GM18873 (cell line): ENCODE results near the gene DYNC1I2.
"Not testable (repeated sequence)": the region's sequence is repeated elsewhere in the genome, so short reads cannot be mapped to it uniquely, and the experiment has no call there.

Experiments used
- ATAC-seq: cut with Tn5 transposase; IDR thresholded peaks from one replicate; pipeline ENCODE4 v1.9.1; 2021; ENCODE audit warnings: mild to moderate bottlenecking, moderate library complexity, moderate number of reproducible peaks; ENCODE audit not compliant: unreplicated experiment, low FRiP score

Gene DYNC1I2

DNA sequence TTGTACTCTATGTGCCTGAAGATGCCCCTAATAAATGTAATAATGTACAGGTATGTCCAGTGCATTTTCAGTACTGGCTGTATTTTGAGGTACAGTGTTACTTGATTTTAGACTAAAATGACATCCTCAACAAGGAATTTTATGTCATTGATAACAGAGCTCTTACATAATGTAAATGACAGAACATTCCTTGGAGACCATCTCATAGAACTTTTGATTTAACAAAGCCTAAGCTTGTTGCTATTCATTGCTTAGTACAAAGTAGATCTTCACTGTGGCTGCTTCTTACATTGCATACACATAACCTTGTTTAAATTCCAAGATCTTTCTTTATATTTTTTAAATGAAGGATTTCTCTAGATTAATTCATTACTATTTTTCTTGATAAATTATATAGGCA is 24.1 kb downstream of the DYNC1I2 start:
- ATAC-seq, result no peak

DNA sequence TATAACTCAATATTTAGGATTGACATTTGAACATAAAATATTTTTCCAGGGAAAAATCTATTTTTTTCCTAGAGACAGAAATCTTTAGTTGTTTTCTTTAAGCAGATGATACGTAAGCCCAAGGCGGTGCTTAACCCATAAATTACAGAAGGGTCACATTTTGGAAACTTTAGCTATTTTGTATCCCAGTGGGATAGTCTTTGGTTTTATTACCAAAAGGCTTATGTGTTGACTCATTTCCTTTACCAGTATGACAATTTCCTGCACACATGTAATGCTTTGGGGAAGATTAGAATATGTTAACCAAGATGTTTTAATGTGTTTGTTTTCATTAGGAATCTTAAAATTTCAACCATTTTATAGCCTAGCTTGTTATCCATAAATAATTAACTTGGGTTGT is 24.8 kb downstream of the DYNC1I2 start:
- no peak for ATAC-seq

- no peak for ATAC-seq
Observed at GRCh38 chr2:171718720-171719119, 31.5 kb downstream of the DYNC1I2 start.

- ATAC-seq, result no peak
Observed at GRCh38 chr2:171719660-171720059, 32.4 kb downstream of the DYNC1I2 start.

GRCh38 chr2:171723716-171724683 is 36.7 kb downstream of the DYNC1I2 start:
- no peak for ATAC-seq

DNA sequence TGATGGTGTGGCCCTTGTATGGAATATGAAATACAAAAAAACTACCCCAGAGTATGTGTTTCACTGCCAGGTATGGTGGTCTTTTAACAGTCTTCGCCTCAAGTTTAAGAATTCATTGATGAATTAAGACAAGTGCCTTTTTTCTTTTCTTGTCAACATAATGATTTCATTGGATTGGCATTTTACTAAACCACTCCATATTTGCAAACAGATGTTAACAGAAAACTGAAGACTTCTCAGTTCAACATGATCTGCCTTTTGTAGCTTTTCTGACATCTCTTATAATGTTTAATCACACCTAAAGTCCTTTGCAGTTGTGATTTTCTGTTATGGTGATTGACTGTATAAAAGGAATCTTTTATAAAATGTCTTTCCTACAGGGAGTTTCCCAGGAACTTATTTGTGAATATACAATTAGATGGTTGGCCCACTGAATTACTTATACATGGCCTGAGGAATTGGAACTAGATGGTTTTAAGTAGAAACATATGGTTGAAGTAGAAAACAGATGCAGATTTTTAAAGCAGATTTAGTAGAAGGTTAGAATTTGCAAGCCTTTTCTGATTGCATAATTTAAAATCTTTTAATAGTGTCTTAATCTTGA is 39.7 kb downstream of the DYNC1I2 start:
- no peak for ATAC-seq

GRCh38 chr2:171728989-171729951 is 42.0 kb downstream of the DYNC1I2 start:
- ATAC-seq, result no peak

DNA sequence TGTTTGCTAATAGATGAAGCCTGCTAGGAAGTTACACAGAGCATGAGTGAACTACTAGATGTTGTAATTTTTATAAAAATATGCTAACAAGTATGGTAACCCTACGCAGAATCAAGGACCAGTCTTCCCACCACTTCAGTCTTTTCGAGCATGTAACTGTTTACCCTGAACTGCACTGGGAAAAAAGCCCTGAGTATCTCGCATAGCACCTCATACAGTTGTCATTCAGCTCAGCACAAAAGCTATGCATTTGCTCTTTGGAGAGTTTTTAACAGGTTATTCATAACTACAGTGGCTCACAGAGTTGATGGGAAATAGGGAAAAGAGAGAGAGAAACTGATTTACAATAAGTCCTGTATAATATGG is 42.7 kb downstream of the DYNC1I2 start:
- ATAC-seq, result no peak

- ATAC-seq, result no peak
Observed at GRCh38 chr2:171735991-171736710, 48.9 kb downstream of the DYNC1I2 start.

DNA sequence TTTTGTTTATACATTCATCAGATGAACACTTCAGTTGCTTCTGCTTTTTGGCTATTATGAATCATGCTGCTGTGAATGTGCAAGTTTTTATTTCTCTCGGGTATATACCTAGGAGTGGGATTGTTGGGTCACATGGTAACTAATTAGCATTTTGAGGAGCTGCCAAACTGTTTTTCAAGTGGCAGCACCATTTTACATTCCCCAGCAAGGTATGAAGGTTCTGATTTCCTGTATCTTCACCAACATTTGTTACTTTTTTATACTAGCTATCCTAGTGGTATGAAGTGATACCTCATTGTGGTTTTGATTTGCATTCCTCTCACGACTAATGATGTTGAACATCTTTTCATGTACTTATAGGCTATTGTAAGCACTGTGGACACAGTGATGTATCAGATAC is 53.9 kb downstream of the DYNC1I2 start:
- no peak for ATAC-seq

GRCh38 chr2:171742760-171743159 is 55.5 kb downstream of the DYNC1I2 start:
- no peak for ATAC-seq

GRCh38 chr2:171745141-171745540 is 57.9 kb downstream of the DYNC1I2 start:
- no peak for ATAC-seq

DNA sequence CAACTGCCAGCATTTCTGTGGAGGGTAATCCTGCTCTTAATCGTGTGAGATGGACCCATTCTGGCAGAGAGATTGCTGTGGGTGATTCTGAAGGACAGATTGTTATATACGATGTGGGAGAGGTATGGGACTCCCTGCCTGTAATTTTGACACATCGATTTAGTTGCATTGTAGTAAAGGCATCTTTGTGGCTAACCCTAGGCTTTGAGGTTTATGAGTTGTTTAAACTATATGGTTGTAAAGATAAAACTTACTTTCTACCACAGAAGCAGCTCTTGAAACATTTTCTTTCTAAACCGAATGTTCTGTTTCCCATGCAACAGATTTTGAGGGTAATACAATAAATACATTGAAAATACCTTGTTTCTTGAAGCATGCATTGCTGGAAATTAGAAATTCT is 58.5 kb downstream of the DYNC1I2 start:
- no peak for ATAC-seq

- ATAC-seq, result no peak
Observed at GRCh38 chr2:171747371-171747770, 60.1 kb downstream of the DYNC1I2 start.

GRCh38 chr2:171754254-171754939 is 67.1 kb downstream of the DYNC1I2 start:
- no peak for ATAC-seq

- not testable (repeated sequence) for ATAC-seq
Observed at GRCh38 chr2:171758762-171759161, 71.5 kb downstream of the DYNC1I2 start.

GRCh38 chr2:171761176-171761575 is 73.9 kb downstream of the DYNC1I2 start:
- not testable (repeated sequence) for ATAC-seq

DNA sequence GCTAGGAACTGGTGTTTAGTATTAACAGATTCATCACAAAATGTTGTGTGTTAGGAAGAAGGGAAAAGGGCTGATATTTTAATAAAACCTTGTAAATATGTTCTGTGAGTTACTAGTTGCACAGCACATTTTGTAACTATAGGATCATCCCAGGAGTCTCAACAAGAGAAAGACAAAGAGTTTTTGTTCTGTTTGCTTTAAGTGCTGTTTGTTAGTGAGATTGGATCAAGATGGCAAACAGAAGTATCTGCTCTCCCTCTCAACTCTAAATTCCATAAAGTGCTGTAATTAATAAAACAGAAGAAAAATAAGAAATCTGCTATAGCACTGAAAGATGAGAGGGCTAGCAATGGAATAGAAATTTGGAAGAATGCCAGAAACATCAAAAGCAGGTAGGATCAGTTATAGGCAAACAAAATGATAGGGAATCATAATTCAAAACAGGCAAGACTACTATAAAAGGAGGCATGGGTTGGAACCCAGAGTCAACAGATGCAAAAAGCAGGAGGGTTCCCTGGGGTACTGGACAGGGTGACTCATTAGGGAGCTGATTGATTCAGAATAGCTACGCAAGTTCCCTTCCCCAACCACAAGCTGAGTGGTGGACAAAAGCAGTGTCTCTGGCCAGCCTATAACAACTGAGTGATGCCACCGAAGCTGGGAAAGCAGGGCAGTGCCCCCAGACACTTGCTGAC is 75.8 kb downstream of the DYNC1I2 start:
- ATAC-seq, result no peak

GRCh38 chr2:171763602-171764001 is 76.3 kb downstream of the DYNC1I2 start:
- no peak for ATAC-seq
